ENCODE data around the gene GTF2H3. TPM values are rescaled to one million over a fixed set of nuclear protein-coding genes. Genes with fewer than 3 reads are reported as not detected.

Gene GTF2H3
- total RNA-seq, 1 donor from 2014 or later = 22.9 TPM

- no peak for DNase-seq (ENCODE audit: low read depth)
- no peak for TF ChIP-seq CTCF (conservative IDR thresholded peaks at IDR 0.05; ENCODE audit: low read depth, low read length)
- H3K4me3 ChIP-seq (ENCODE audit: low read depth, low read length) = no peak overlapping the region
These were observed 26.5 kb downstream of the GTF2H3 start for GRCh38 chr12:123659996-123660727.

GRCh38 chr12:123667771-123668170 lies 34.1 kb downstream of the GTF2H3 start:
- H3K4me3 ChIP-seq (ENCODE audit: low read depth, low read length) = no peak overlapping the region
- no peak for TF ChIP-seq CTCF (conservative IDR thresholded peaks at IDR 0.05; ENCODE audit: low read depth, low read length)
- no peak for DNase-seq (ENCODE audit: low read depth)

GRCh38 chr12:123670882-123671728 lies 37.5 kb downstream of the GTF2H3 start, which contains the start of gene TCTN2:
TSS of gene TCTN2 (plus strand) at chr12:123671113. CDS start at chr12:123671241, 128 bp downstream.
- peak within 1 kb of the TSS; percentile 96 for H3K4me3 ChIP-seq (ENCODE audit: low read depth, low read length)
- TF ChIP-seq CTCF (conservative IDR thresholded peaks at IDR 0.05; ENCODE audit: low read depth, low read length) = no peak
- DNase-seq (ENCODE audit: low read depth) = no peak

- peak; percentile 35 for DNase-seq (ENCODE audit: low read depth)
- peak overlapping the region; percentile 96 for H3K4me3 ChIP-seq (ENCODE audit: low read depth, low read length)
- TF ChIP-seq CTCF (conservative IDR thresholded peaks at IDR 0.05; ENCODE audit: low read depth, low read length) = no peak
These were observed 38.2 kb downstream of the GTF2H3 start for GRCh38 chr12:123671876-123672275.

GRCh38 chr12:123675436-123675835 lies 41.8 kb downstream of the GTF2H3 start:
- TF ChIP-seq CTCF (conservative IDR thresholded peaks at IDR 0.05; ENCODE audit: low read depth, low read length) = no peak
- no peak overlapping the region for H3K4me3 ChIP-seq (ENCODE audit: low read depth, low read length)
- no peak for DNase-seq (ENCODE audit: low read depth)

- H3K4me3 ChIP-seq (ENCODE audit: low read depth, low read length) = no peak overlapping the region
- DNase-seq (ENCODE audit: low read depth) = no peak
- TF ChIP-seq CTCF (conservative IDR thresholded peaks at IDR 0.05; ENCODE audit: low read depth, low read length) = no peak
These were observed 43.1 kb downstream of the GTF2H3 start for GRCh38 chr12:123676616-123677320.

Data from epithelial cell of proximal tubule (primary cell).